Motor neuron (in vitro differentiated cells): ENCODE measurements around the gene SPAG17. TPM values are rescaled to one million over a fixed set of nuclear protein-coding genes. Genes with fewer than 3 reads are reported as not detected.

ENCODE experiments used
- ATAC-seq, 8 experiments: fragments of 200-7000 bp; cut with Tn5 transposase; replicated peaks in 6 of 8; 2 replicates each; pipeline ENCODE4 v1.8.0; 2021; ENCODE audit warnings: mild to moderate bottlenecking in 8 of 8, moderate library complexity in 8 of 8
- H3K27ac ChIP-seq, 2 donors: fragments of 250-450 bp; sonication (Bioruptor Pico); 2 replicates each; pipeline ENCODE4 v1.9.0; 2021; ENCODE audit warnings: antibody characterized with exemption in 2 of 2, mild to moderate bottlenecking in 2 of 2, moderate library complexity in 1 of 2
- H3K4me1 ChIP-seq, 2 donors: fragments of 250-450 bp; sonication (Bioruptor Pico); replicated peaks in 1 of 2; 2 replicates each; pipeline ENCODE4 v1.6.1; 2021; ENCODE audit warnings: antibody characterized with exemption in 2 of 2, mild to moderate bottlenecking in 2 of 2, moderate library complexity in 1 of 2
- H3K4me3 ChIP-seq, 5 donors: fragments of 250-450 bp; sonication (Bioruptor Pico); 2 replicates each; pipeline ENCODE4 v1.9.0; 2021; ENCODE audit warnings: antibody characterized with exemption in 5 of 5, mild to moderate bottlenecking in 5 of 5, moderate library complexity in 4 of 5
- WGBS, 10 experiments: fragments of 450-650 bp; shearing (Covaris generic); methylation state at CpG; one replicate each; pipeline ENCODE4 v1.0.0; 2022; 5-methylcytosine and 5-hydroxymethylcytosine counted together
- in situ Hi-C, 9 experiments: fragments of 400-800 bp; cut with MboI; loops; one replicate each; pipeline ENCODE4 v1.15.0; 2021; ENCODE audit warnings: low sequenced_read_pairs in 9 of 9, low pct_unique_long_range_greater_than_20kb in 2 of 9; ENCODE audit not compliant: unreplicated experiment in 9 of 9
- total RNA-seq, 8 experiments: library from RNA; unstranded; fragments of 300-600 nt; gene quantifications; 2 replicates each; pipeline versions ENCODE4 v1.2.3 to v1.2.4, GENCODE V29; 2022

The SPAG17 gene
- total RNA-seq, 8 experiments from 2014 or later, result 1.5 to 236 (median 8.6) TPM

DNA sequence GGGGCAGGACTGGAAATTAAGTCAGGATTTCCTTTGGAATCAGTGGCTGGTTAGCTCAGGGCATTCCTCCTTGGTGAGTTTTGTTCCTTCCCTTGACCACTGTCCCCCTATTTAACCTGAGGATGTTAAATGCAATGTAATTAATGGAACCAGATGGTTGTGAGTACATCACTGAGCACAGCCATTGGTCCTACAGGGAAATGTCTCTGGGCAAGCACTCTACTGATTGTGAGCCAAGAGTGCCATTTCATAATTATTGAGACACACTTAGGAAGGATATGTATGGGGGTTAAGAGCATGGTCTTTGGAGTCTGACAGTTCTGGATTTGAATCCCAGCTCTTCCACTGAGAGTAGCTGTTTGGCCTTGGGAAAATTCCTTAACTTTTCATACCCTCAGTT, 74.4 kb downstream of the SPAG17 start:
- no peak overlapping the region for H3K4me3 ChIP-seq
- in situ Hi-C loops, result no loop called here
- H3K27ac ChIP-seq, result no peak overlapping the region
- no peak for ATAC-seq
- no peaks in the 10 kb centered on the region for H3K4me1 ChIP-seq

DNA sequence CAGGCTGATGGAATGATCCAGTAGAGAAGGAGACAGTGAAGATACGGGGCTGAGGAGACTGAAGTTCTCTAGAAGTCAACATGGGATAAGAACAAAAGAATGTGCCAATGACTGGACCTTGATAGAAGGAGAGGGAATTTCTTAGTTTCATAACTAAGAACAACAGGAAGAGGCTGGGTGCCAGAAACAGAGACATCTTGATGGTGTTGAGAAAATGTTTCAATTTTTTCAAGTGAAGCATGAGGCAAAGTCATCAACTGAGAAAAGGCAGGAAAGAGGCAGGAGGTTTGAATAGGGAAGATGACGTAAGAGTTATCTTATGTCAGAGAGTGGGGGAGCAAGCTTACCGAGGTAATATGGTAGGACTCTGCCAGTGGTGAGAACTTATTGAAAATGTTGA, 80.1 kb downstream of the SPAG17 start:
- Histone ChIP-seq H3K27ac (no peak overlapping the region), H3K4me3 (no peak overlapping the region), H3K4me1 (peaks cover 0 to 7% of the 10 kb centered on the region in 2 donors)
- no peak for ATAC-seq
- WGBS, 10 experiments, result 67 to 100% (median 88%) methylated on average over 2 to 3 of the region's 3 CpGs
- in situ Hi-C loops, result no loop called here

DNA sequence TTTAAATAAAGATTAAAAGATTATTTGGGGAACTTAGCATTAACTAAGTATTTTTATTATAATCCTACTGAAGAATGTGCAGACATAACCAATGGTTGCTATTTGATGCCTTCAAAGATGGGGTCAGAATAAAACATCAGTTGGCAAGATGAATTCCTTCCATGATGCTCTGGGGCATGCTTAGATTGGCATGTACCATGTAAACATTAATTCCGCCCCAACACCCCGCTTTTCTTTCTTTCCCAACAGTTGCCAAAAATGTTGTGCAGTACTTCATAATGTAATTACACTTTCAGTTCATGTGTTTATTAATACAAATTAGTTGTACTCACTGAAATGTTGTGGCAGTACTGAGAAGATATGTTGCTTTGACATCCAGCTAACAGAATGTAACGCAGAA, 82.6 kb downstream of the SPAG17 start:
- H3K4me3 ChIP-seq, result no peak overlapping the region
- no peak overlapping the region for H3K27ac ChIP-seq
- H3K4me1 ChIP-seq, result peaks cover 0 to 7% of the 10 kb centered on the region in 2 donors
- 90 to 100% (median 100%) methylated on average over 1 to 3 of the region's 3 CpGs; no CpG with 5 or more reads in 1 of the 10 experiments for WGBS, 10 experiments
- no peak for ATAC-seq
- in situ Hi-C loops, result no loop called here

DNA sequence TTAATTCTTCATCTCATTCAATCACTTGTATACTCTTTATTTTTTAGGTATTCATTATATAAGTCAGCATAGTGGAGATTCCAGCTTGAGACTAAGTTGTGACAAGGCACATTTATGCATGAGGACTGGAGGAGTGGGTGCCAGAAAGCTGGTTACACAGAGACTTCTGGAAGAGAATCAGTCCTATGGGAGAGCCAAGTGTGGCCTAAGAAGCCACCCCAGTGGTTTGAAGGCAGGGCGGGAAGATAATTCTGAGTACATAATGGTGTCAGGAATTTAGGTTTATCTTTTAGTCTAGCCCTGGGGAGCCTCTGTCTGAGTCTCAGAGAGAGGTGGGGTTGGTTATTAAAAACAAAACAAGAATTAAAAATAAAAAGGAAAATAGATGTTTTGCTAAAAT, 83.0 kb downstream of the SPAG17 start:
- peaks cover 0 to 7% of the 10 kb centered on the region in 2 donors for H3K4me1 ChIP-seq
- WGBS, 10 experiments, result 80 to 100% (median 100%) methylated on average over 1 of the region's 1 CpG; no CpG with 5 or more reads in 3 of the 10 experiments
- ATAC-seq, result no peak
- in situ Hi-C loops, result no loop called here
- H3K4me3 ChIP-seq, result no peak overlapping the region
- no peak overlapping the region for H3K27ac ChIP-seq

DNA sequence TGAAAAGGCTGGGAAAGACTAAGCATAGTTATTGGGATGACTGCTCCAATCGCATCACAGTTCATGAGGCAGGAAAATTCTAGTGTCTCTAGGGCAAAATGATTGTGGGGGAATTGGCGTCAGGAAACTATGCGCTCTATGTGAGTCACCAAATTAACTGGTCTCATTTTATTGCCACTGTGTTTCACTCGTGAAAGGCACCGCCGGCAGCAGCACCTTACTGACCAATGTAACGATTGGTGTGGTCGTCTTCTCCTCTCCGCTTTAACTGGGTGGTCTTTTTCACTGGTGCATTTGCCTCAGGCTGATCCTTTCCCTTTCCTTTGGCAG, 83.5 kb downstream of the SPAG17 start:
- 15 to 100% (median 71%) methylated on average over 1 to 9 of the region's 9 CpGs; no CpG with 5 or more reads in 2 of the 10 experiments for WGBS, 10 experiments
- in situ Hi-C loops, result no loop called here
- Histone ChIP-seq H3K4me1 (peaks cover 0 to 7% of the 10 kb centered on the region in 2 donors), H3K27ac (no peak overlapping the region), H3K4me3 (no peak overlapping the region)
- peak in 6 of 8 experiments; percentile 56 to 95 (median 90) for ATAC-seq

DNA sequence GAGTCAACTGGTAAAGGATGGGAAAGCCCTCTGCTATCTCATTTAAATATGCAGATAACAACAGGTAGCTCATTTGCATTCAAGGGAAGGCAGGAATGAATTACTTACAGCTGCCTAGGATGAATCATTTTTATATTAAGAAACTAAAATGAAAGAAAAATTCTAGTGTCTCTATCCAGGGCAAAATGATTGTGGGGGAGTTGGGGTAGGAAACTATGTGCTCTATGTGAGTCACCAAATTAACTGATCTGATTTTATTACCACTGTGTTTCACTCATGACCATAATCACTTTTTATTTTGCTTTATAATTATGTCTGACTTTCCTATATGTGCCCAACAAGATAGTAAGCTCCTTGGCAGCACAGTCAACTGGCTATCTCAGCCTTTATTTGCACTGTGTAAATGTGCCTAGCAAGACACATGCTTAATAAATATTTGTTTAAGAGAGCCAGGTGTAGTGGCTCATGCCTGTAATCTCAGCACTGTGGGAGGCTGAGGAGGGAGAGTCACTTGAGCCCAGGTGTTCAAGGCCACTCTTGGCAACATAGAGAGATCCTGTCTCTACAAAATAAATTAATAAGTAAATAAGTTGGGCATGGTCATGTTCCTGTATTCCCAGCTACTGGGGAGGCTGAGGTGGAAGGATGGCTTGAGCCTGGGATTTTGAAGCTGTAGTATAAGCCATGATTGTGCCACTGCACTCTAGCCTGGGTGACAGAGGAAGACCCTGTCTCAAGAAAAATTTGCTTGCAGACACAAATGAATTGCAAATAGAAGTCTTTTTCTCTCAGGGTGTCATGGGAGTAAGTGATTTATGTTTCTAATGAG, 84.1 kb downstream of the SPAG17 start:
- Histone ChIP-seq H3K27ac (no peak overlapping the region), H3K4me1 (peaks cover 0 to 7% of the 10 kb centered on the region in 2 donors), H3K4me3 (no peak overlapping the region)
- ATAC-seq, result peak in 4 of 8 experiments; percentile 3 to 67 (median 35)
- in situ Hi-C loops, result no loop called here

- H3K27ac ChIP-seq, result no peak overlapping the region
- 0 to 98% (median 88%) methylated on average over 1 to 5 of the region's 5 CpGs for WGBS, 10 experiments
- peak in 3 of 8 experiments; percentile 35 to 77 (median 36) for ATAC-seq
- in situ Hi-C loops, result loop anchor here in 1 of 9 experiments (25.0 kb wide), 1 partner anchor 888 kb away; the partner anchor contains the start of gene TBX15
- H3K4me3 ChIP-seq, result no peak overlapping the region
- peaks cover 0 to 7% of the 10 kb centered on the region in 2 donors for H3K4me1 ChIP-seq
These were observed 85.3 kb downstream of the SPAG17 start for GRCh38 chr1:118099686-118100085.

DNA sequence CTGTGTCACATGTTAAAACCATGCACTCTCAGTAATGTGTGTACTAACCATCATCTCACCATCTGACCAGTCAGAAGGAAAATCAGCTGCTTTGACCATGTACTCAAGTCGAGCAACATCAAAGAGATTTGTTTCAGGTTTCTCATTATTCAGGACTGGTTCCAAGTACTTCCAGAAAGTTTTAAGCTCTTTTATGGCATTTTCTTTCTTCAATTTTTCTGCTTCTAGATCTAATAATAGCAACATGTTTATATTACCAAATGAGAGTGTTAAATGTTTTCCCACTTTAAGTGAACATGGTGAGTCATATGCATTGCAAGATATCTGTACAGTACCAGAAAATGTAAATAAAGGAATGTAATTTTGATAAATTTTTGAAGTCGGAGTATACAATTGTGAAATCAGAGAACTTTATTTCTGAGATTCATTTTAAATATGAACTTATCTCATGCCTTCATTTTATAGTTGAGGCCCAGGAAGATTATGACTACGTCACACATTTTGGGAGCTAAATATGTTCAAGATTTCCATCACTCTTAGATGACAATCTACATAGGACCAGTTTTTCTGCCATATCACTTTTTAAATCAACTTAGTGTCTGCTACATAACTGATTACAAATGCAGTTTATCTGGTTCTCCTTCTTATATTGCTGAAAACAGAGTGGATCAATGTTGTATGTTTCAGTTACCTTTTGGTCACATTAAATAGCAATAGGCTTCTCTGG, 87.2 kb downstream of the SPAG17 start:
- no peak overlapping the region for H3K27ac ChIP-seq
- H3K4me1 ChIP-seq, result peaks cover 0 to 7% of the 10 kb centered on the region in 2 donors
- in situ Hi-C loops, result loop anchor here in 1 of 9 experiments (25.0 kb wide), 1 partner anchor 890 kb away; the partner anchor contains the start of gene TBX15
- peak in 3 of 8 experiments; percentile 67 to 68 (median 68) for ATAC-seq
- no peak overlapping the region for H3K4me3 ChIP-seq
- WGBS, 10 experiments, result 21 to 96% (median 80%) methylated on average over 1 to 3 of the region's 3 CpGs

DNA sequence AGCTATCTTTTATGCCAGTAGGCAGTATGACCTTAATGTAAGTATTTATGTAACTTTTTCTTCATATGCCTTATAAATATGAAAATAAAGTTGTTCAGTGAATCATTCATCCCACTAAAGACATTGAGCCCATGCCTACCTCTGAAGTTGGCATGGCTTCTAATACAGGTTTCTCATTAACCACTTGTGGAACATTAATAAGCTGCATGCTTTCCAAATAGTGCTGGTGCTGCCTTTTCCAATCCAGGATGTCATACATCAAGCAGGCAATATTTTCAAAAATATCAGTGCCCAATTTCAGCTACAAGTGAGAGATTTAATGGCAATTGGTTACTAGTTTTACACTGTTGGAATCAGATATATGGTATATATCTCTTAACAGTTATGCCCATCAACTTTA, 92.0 kb downstream of the SPAG17 start:
- Histone ChIP-seq H3K27ac (no peak overlapping the region), H3K4me1 (no peaks in the 10 kb centered on the region), H3K4me3 (no peak overlapping the region)
- no peak for ATAC-seq
- in situ Hi-C loops, result loop anchor here in 1 of 9 experiments (25.0 kb wide), 1 partner anchor 894 kb away; the partner anchor contains the start of gene TBX15

DNA sequence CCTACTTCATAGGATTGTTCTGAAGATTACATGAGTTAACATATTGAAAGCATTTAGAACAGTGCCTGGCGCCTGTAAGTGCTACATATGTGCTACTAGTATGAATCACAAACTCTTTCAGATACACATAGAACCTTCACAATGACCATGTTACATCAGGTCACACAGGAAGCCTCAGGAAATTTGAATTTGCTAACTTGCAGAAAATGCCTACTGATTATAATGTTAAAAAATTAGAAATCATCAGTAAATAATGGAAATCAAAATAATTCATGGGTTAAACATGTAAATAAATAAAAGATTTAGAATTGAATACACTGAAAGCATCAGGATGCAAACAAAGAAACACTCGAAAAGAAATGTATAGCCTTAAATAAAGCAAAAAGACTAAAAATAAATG, 94.9 kb downstream of the SPAG17 start:
- H3K4me3 ChIP-seq, result no peak overlapping the region
- in situ Hi-C loops, result loop anchor here in 1 of 9 experiments (25.0 kb wide), 1 partner anchor 897 kb away; the partner anchor contains the start of gene TBX15
- H3K27ac ChIP-seq, result no peak overlapping the region
- WGBS, 10 experiments, result 40 to 98% (median 87%) methylated on average over 1 to 2 of the region's 2 CpGs
- no peak for ATAC-seq
- H3K4me1 ChIP-seq, result no peaks in the 10 kb centered on the region

GRCh38 chr1:118085365-118085764, 99.7 kb downstream of the SPAG17 start:
- 83 to 97% (median 94%) methylated on average over 2 to 12 of the region's 12 CpGs for WGBS, 10 experiments
- no peak overlapping the region for H3K27ac ChIP-seq
- no peak for ATAC-seq

GRCh38 chr1:118084400-118084799, 100.6 kb downstream of the SPAG17 start:
- Histone ChIP-seq H3K4me3 (no peak overlapping the region), H3K4me1 (no peaks in the 10 kb centered on the region), H3K27ac (no peak overlapping the region)
- in situ Hi-C loops, result loop anchor here in 1 of 9 experiments (25.0 kb wide), 1 partner anchor 903 kb away; the partner anchor contains the start of gene TBX15
- ATAC-seq, result no peak
- WGBS, 10 experiments, result 50 to 100% (median 80%) methylated on average over 1 to 2 of the region's 2 CpGs; no CpG with 5 or more reads in 1 of the 10 experiments

More at GRCh38 chr1:118085365-118085764, 99.7 kb downstream of the SPAG17 start:
- in situ Hi-C loops, result loop anchor here in 1 of 9 experiments (25.0 kb wide), 1 partner anchor 902 kb away; the partner anchor contains the start of gene TBX15
- Histone ChIP-seq H3K4me3 (no peak overlapping the region), H3K4me1 (no peaks in the 10 kb centered on the region)

DNA sequence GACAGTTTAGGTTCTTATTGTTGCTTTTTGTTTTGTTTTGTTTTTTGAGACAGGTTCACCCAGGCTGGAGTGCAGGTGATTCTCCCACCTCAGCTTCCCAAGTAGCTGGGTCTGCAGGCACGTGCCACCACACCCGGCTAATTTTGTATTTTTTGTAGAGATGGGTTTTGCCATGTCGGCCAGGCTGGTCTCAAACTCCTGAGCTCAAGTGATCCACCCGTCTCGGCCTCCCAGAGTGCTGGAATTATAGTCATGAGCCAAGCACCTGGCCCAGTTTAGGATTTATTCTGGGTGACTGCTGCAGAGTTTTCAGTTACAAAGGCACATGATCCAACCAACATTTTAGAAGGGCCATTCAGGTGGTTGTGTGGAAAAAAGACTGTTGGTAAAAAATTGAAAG, 102.0 kb downstream of the SPAG17 start:
- no peaks in the 10 kb centered on the region for H3K4me1 ChIP-seq
- H3K4me3 ChIP-seq, result no peak overlapping the region
- WGBS, 10 experiments, result 86 to 100% (median 100%) methylated on average over 1 to 5 of the region's 5 CpGs; no CpG with 5 or more reads in 2 of the 10 experiments
- no peak for ATAC-seq
- in situ Hi-C loops, result loop anchor here in 1 of 9 experiments (25.0 kb wide), 1 partner anchor 904 kb away; the partner anchor contains the start of gene TBX15
- no peak overlapping the region for H3K27ac ChIP-seq
